ENCODE results near the gene ZKSCAN4.

Gene ZKSCAN4

DNA sequence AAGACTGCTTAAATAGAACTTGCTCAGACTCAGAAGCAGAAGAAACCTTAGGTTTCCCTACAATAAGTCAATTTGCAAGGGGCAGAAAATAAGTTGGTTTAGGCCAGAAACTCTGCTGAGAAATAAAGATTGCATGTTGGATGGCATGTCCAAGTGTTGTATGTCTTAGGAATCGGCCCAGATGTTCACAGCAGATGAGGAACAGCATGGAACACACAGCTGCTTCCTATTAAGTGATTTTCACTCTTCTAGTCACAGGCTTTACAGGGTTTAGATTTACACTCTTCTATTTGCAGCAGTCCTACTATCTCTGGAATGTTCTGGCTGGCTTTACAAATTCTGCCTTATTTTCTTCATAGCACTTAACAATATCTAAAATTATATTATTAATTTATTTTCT is 3.2 kb downstream of the ZKSCAN4 start:
- no peak for DNase-seq

GRCh38 chr6:28245206-28245941 is 6.7 kb downstream of the ZKSCAN4 start:
- no peak for DNase-seq

GRCh38 chr6:28243946-28244345 is 8.1 kb downstream of the ZKSCAN4 start:
- DNase-seq = no peak

- no peak for DNase-seq
These were observed 11.6 kb downstream of the ZKSCAN4 start for GRCh38 chr6:28240471-28240870.

GRCh38 chr6:28239636-28240035 is 12.4 kb downstream of the ZKSCAN4 start:
- DNase-seq = no peak

DNA sequence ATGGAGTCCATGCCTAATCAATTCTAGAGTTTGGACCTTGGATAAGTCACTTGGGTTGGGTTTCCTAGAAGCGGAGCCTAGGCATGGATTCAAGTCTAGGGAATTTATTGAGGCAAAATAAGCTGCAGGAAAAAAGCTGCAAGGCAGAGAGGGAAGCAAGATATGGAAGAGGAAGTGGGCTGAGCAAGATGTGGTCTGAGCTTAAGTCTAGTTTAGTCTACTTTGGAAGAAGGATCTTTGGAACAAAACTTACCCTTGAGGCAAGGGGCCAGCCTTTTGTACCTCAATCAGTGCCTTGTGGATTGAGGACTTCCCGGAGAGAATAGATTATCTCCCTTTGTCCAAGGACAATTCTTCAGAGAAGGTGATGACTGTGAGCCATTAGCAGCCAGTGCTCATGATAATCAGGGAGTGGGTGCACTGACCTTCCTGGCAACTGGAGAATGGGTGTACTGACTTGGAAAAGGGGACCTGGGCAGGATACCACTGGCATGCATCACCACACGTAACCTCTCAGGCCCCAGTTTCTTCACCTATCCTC is 16.1 kb downstream of the ZKSCAN4 start:
- DNase-seq = no peak

GRCh38 chr6:28232785-28233184 is 19.3 kb downstream of the ZKSCAN4 start:
- DNase-seq = no peak

GRCh38 chr6:28226460-28226859 is 25.6 kb downstream of the ZKSCAN4 start:
- DNase-seq = no peak

DNA sequence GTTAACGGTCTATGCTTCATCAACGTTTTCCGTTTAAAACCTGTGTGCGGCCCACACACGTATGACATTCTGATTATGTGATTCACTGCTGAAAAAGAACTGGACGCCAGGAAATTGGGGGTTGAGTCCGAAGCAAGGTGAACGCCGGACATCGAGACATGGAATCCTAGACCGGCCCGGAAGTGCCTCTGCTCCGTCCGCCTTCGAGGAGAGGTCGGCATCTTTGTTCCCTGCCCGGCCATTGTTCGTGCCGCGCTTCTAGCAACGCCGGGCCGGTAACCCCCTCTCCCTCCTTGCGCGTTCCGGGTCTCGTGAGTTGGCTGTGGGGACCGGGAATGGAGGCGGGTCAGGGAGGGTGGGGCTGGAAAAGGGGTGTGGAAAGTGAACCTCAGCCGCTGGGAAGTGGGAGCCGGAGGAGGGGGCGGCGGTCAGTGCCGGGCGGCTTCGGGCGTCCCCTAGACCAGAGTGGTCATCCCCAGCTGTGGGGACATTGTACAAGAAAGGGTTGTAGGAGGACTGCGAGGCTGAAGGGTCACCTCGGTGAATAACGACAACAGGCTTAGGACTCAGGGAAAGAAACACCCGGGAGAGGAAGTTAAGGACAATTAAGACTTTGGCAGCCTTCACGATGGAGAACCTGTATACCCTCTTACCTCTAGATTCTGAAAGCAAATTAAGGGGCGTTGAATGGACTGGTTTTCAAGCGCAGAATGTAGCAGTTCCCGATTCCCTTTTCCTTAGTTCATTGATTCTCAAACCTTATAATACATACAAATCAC is 26.8 kb downstream of the ZKSCAN4 start, which contains the start of gene ZSCAN9:
TSS of gene ZSCAN9 (plus strand) at position 220 of the 779 bp plus-strand sequence. CDS start 1,810 bp downstream, outside the sequence.
- peak in 1 of 2 donors; percentile 21 for DNase-seq

DNA sequence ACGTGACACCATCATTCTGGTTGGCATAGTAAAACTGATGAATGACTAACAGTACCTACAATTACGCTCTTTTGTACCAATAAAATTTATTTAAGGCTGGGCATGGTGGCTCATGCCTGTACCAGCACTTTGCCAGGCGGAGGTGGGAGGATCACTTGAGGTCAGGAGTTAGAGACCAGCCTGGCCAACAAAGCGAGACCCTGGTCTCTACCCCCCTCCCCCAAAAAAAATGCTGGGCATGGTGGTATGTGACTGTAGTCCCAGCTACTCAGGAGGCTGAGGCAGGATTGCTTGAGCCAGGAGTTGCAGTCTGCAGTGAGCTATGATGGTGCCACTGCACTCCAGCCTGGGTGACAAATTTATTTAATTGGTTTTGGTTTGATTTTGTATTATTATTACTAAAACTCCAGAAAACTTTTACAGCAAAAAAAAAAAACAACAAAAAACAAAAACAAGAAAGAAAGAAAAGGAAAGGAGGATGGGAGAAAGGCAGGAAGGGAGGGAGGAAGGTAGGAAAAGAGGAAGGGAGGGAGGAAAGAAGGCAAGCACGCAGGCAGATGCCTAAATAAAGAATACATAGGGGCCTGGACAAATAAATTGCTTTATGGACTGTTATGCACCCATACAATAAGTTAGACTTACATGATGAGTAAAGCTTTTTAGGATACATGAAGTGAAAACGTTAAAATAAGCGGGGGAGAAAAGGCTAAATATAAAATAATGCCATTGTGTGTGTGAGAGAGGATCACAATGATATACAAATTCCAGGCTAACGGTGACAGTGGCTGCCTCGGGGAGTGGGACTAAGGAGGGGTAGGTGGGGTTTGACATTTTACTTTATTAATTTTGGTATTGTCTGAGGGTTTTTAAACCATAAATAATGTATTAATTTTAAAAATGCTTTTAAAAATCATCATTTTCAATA is 27.7 kb downstream of the ZKSCAN4 start:
- DNase-seq = no peak

GRCh38 chr6:28220257-28221133 is 31.6 kb downstream of the ZKSCAN4 start:
- DNase-seq = no peak

- no peak for DNase-seq
These were observed 33.5 kb downstream of the ZKSCAN4 start for GRCh38 chr6:28218312-28219248.

DNA sequence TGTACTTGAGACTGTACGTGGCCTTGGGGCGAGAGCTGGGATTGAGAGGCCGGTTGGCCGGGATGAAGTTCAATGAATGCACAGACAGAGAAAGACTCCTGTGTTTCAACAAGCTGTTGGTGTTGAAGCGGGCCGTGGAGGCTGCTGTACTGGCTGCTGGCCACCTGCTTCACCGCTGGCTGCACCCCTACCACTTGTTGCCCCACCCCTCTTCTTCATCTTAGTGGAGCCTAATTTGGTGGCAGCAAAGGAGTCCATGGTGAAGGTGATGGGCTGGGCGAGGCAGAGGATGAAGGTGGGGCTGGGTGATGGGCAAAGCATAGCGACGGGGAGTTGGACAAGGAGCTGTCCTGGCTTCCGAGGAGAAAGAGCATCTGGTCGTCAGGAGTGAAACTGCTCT is 34.2 kb downstream of the ZKSCAN4 start:
- no peak for DNase-seq

GRCh38 chr6:28215425-28215824 is 36.6 kb downstream of the ZKSCAN4 start:
- no peak for DNase-seq

DNA sequence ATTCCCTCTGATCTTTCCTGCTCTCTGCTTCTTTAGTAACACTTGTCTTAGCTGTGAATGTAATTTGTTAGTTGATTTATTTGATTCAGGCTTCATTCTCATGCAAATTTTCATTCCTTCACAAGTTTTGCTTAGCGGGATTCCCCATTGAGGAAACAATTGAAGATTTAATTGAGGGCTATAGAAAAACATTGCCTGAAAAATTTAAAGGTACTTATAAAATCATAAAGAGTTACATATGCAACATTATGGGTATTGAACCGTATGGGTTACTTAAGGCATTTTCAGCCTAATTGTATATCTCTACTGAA is 38.9 kb downstream of the ZKSCAN4 start:
- no peak for DNase-seq

GRCh38 chr6:28212510-28213212 is 39.4 kb downstream of the ZKSCAN4 start:
- DNase-seq = no peak

DNA sequence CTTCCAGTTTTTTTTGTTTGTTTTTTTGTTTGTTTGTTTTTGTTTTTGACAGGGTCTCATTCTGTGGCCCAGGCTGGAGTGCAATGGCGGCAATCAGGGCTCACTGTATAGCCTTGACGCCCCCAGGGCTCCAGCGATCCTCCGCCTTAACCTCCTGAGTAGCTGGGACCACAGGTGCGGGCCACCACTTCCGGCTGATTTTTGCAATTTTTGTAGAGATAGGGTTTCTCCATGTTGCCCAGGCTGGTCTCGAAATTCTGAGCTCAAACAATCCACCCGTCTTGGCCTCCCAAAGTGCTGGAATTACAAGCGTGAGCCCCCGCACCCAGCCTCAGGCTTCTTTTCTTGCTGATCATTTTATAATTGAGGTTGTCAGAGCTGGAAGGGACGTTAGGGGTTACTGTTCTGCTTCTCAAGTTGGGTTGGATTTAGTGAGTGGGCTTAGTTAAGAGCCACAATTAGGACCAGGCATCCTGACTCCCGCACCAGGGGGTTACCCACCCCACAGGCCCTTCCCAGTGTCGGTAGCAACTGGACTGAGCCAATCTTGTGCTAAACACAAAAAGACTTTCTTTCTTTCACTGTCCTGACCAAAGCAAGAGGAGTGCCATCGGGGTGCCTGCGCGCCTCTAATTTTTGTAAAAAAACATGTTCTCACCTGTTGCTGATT is 40.1 kb downstream of the ZKSCAN4 start:
- DNase-seq = no peak

DNA sequence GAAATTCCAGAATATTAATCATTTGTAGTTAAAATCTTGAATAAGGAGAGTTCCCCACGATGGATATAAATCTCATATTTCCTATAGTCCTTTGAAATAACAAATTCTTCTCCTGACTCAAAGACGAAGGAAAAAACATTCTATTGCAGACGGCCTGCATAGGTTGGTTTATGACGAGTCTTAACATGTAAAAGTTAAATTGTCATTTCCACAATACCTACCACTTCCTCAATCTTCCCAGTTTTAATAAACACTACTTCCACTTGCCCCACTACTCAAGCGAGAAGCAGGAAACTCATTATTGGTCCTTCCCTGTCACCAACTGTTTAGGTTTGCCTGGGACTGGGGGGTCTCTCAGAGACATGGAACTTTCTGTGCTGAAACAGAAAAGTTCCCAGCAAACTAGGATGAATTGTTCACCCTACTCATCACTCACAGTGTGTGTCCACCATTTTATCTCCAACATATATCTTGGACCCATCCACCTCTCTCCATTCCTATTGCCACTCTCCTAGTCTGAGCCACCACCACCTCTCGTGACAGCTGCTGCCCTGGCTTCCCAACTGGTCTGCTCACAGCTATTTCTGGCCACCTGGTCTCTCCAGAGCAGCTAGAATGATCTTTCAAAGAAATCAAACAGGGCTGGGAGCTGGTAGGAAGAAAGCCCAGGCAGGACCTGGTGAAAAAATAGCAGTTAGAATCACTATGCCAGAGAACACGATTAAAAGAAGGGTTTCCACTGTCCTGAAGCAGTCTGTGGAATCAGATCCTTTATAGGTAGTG is 42.1 kb downstream of the ZKSCAN4 start:
- no peak for DNase-seq
